NCI-H2196 (cell line): ENCODE data around the gene C5orf15.
"Not testable (repeated sequence)": the region's sequence is repeated elsewhere in the genome, so short reads cannot be mapped to it uniquely, and the experiment has no call there.

Source experiments
- DNase-seq: peaks from one replicate; lab custom pipeline; 2025; ENCODE audit not compliant: unreplicated experiment; lab: John Stamatoyannopoulos, UW

C5orf15 gene

GRCh38 chr5:133994297-133994989, 26.0 kb upstream of the C5orf15 start:
- DNase-seq: no peak

- DNase-seq: no peak
Observed at GRCh38 chr5:133993185-133993936, 24.9 kb upstream of the C5orf15 start.

- no peak for DNase-seq
Observed at GRCh38 chr5:133992429-133993155, 24.2 kb upstream of the C5orf15 start.

GRCh38 chr5:133991171-133991910, 22.9 kb upstream of the C5orf15 start:
- no peak for DNase-seq

- no peak for DNase-seq
Observed at GRCh38 chr5:133990396-133990795, 22.0 kb upstream of the C5orf15 start.

- DNase-seq: no peak
Observed at GRCh38 chr5:133985540-133986180, 17.2 kb upstream of the C5orf15 start.

GRCh38 chr5:133983674-133984073, 15.2 kb upstream of the C5orf15 start:
- no peak for DNase-seq

- DNase-seq: no peak
Observed at GRCh38 chr5:133981714-133982113, 13.3 kb upstream of the C5orf15 start.

- DNase-seq: no peak
Observed at GRCh38 chr5:133980652-133981051, 12.2 kb upstream of the C5orf15 start.

- DNase-seq: no peak
Observed at GRCh38 chr5:133978943-133979342, 10.5 kb upstream of the C5orf15 start.

- DNase-seq: no peak
Observed at GRCh38 chr5:133977858-133978257, 9.4 kb upstream of the C5orf15 start.

- peak; percentile 47 for DNase-seq
Observed at GRCh38 chr5:133977161-133977787, 8.8 kb upstream of the C5orf15 start.

- not testable (repeated sequence) for DNase-seq
Observed at GRCh38 chr5:133975546-133975945, 7.1 kb upstream of the C5orf15 start.

GRCh38 chr5:133974142-133974541, 5.7 kb upstream of the C5orf15 start:
- no peak for DNase-seq

GRCh38 chr5:133970325-133970909, 2.0 kb upstream of the C5orf15 start:
- no peak for DNase-seq

- no peak for DNase-seq
Observed at GRCh38 chr5:133969654-133970324, 1.4 kb upstream of the C5orf15 start.

- no peak for DNase-seq
Observed at GRCh38 chr5:133967698-133968203, 674 bp downstream of the C5orf15 start.

- DNase-seq: no peak
Observed at GRCh38 chr5:133967124-133967523, 1.3 kb downstream of the C5orf15 start.

GRCh38 chr5:133966090-133966489, 2.3 kb downstream of the C5orf15 start:
- no peak for DNase-seq
